Mononuclear cell (primary cell): ENCODE data around the gene AOPEP. TPM values are rescaled to one million over a fixed set of nuclear protein-coding genes. Genes with fewer than 3 reads are reported as not detected.

ENCODE experiments used
- H3K27me3 ChIP-seq: 2 replicates; pipeline ENCODE4 v1.6.0; 2011; ENCODE audit warnings: low read length, control low read depth; ENCODE audit not compliant: insufficient read depth
- H3K4me1 ChIP-seq: 2 replicates; pipeline ENCODE4 v1.5.1; 2011; ENCODE audit warnings: mild to moderate bottlenecking, low read length, control low read depth; ENCODE audit not compliant: insufficient read depth
- H3K4me3 ChIP-seq: 2 replicates; pipeline ENCODE4 v1.5.1; 2011; ENCODE audit warnings: mild to moderate bottlenecking, low read length, moderate library complexity
- H3K9me3 ChIP-seq: 2 replicates; pipeline ENCODE4 v1.5.1; 2011; ENCODE audit warnings: low read depth, mild to moderate bottlenecking, control low read depth, low read length
- total RNA-seq: library from RNA; depleted of rRNA; stranded (reverse); fragments of >200 nt; gene quantifications from one replicate; pipeline ENCODE4 v1.2.3, GENCODE V29; 2012

AOPEP gene
- total RNA-seq, 1 donor = 6.2 TPM

DNA sequence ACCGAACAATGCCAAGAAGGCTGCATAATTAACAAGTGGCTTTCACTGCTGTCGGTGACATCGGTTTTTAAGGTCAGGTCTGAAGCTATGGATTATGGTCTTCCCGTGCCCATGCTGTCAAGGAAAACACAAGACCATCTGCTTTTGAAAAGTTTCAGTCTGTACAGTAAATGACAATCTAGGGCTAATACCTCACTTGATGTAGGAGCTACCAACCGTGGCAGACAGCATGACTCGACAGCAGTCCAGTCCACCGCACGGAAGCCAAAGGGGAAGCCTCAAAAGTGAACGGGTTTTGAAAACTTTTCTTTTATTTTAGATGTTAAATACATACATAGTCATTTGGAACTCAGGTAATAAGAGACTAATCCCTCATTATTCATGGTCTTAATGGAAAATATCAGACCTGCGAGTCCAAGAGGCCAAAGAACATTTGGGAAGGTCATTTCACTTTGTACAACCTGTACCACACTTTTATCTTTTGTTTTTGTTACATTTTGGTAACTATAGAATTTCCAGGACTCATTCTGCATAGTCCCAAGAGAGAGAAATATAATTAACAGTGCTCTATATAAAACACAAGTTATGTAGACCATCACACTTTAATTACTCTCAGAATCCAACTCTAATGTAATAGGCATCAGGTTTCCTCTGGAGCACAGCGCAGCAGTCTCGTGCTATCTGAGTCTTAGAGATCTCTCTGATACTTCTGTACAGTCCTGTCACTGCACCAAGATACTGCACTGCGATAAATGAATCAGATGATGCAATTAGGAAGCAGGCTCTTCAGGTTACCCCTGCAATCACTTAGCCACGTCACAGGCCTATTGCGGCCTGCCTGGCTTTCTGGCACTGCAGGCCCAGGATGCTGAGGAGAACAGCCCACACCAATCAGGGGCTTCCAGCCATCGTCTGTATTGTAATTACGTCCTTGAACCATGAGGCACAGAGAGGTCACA lies 406.1 kb downstream of the AOPEP start:
- H3K4me1 ChIP-seq = no peaks in the 10 kb centered on the region
- no peaks in the 10 kb centered on the region for H3K9me3 ChIP-seq
- no peak overlapping the region for H3K4me3 ChIP-seq
- no peaks in the 10 kb centered on the region for H3K27me3 ChIP-seq

GRCh38 chr9:95133325-95133705 lies 406.8 kb downstream of the AOPEP start:
- no peaks in the 10 kb centered on the region for H3K4me1 ChIP-seq
- H3K9me3 ChIP-seq = no peaks in the 10 kb centered on the region
- H3K4me3 ChIP-seq = no peak overlapping the region
- H3K27me3 ChIP-seq = no peaks in the 10 kb centered on the region

- H3K4me3 ChIP-seq = no peak overlapping the region
- H3K27me3 ChIP-seq = no peaks in the 10 kb centered on the region
- H3K9me3 ChIP-seq = no peaks in the 10 kb centered on the region
- no peaks in the 10 kb centered on the region for H3K4me1 ChIP-seq
Observed at GRCh38 chr9:95134457-95134881, 408.0 kb downstream of the AOPEP start.

GRCh38 chr9:95135756-95136155 lies 409.3 kb downstream of the AOPEP start:
- Histone ChIP-seq H3K9me3 (no peaks in the 10 kb centered on the region), H3K4me3 (no peak overlapping the region)

More at GRCh38 chr9:95135756-95136155, 409.3 kb downstream of the AOPEP start:
- Histone ChIP-seq H3K27me3 (no peaks in the 10 kb centered on the region), H3K4me1 (no peaks in the 10 kb centered on the region)

Other genes starting within 250 kb of the AOPEP start
- gene PCAT7, start 171.6 kb upstream of the AOPEP start, total RNA-seq = not detected
- not detected for gene FBP2, start 132.9 kb upstream of the AOPEP start, total RNA-seq
- gene FBP1, start 87.2 kb upstream of the AOPEP start, total RNA-seq = 12.2 TPM